Rectal smooth muscle tissue (tissue), 1 donor: ENCODE results near the gene AKR1C1.
"Not testable (repeated sequence)": the region's sequence is repeated elsewhere in the genome, so short reads cannot be mapped to it uniquely, and the experiment has no call there.

ENCODE experiments used
- H3K27ac ChIP-seq: one replicate; pipeline ENCODE4 v1.7.0; 2013; ENCODE audit warnings: low read depth, low read length, inconsistent platforms
- H3K27me3 ChIP-seq: one replicate; pipeline ENCODE4 v1.7.0; 2013; ENCODE audit warnings: low read length; ENCODE audit not compliant: control insufficient read depth, insufficient read depth
- H3K36me3 ChIP-seq: one replicate; pipeline ENCODE4 v1.7.0; 2013; ENCODE audit warnings: low read length; ENCODE audit not compliant: control insufficient read depth, insufficient read depth
- H3K4me1 ChIP-seq: one replicate; pipeline ENCODE4 v1.7.0; 2013; ENCODE audit warnings: low read length; ENCODE audit not compliant: control insufficient read depth, insufficient read depth
- H3K4me3 ChIP-seq: one replicate; pipeline ENCODE4 v1.7.0; 2013; ENCODE audit warnings: low read length
- H3K9ac ChIP-seq: one replicate; pipeline ENCODE4 v1.7.0; 2013; ENCODE audit warnings: low read length

AKR1C1 gene

DNA sequence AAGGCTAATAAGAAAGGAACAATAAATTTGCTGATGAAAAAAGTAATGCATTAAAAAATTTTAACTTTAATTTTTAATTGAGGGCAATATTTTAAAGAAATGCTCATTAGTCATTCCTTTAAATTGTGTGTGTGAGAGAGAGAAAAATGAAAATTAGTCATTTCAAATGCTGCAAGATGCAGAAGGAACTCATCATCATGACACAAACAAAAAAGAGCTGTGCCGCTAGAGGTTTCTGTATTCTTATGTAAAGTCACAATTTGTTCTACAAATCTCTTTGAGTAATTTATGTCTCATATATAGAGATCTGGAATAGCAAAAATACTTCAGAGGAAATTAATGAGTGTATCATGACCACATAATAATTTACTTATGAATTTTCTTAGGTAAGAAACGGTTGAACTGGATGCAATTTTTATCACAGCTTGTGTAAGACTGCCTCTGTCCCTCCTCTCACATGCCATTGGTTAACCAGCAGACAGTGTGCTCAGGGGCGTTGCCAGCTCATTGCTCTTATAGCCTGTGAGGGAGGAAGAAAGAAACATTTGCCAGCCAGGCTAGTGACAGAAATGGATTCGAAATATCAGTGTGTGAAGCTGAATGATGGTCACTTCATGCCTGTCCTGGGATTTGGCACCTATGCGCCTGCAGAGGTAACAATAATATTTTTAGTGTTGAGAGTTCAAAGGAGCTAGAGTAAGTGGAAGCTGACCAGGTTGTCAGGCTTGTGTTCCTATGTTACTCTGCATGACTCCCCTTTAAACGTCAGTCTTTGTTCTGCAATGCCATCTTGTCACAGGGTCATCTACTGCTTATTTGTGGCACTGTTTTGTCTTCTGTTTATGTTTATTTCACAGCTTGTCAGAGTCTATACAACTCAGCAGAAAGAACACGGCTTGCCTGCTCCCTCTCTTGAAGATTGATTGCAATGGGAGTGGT is at the start of gene AKR1C1:
AKR1C1 (plus strand) TSS at position 540 of the 939 bp plus-strand sequence; CDS start at position 570, 30 bp downstream.
- not testable (repeated sequence) for H3K4me3 ChIP-seq, H3K27me3 ChIP-seq, H3K4me1 ChIP-seq, H3K36me3 ChIP-seq, H3K27ac ChIP-seq, H3K9ac ChIP-seq

DNA sequence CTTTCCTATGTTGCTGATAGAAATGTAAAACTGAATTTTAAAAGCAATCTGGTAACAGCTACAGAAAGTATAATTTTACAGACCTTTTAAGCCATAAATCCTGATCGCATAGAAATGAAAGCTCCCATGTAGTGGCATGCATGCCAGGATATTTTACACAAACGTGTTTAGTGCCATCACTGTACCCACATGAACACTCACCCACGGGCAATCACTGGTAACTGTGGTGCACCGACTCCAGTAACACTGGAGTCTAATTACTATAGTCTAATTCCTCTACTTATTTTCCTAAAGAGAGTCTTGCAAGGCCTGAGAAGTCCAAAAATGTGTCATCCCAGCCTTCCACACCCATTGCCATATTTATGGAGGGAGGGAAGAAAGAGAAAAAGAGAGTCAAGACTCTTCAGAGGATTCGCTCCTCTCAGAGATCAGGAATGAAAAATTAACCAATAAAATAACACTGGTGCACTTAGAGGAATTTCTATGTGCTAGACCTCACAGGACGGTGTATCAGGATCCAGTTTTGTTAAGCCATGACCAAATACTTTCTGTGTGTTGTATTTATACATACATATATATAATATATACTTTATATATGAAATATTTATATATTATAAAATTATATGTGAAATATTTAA is 48.9 kb upstream of the AKR1C1 start:
- Histone ChIP-seq H3K36me3 (no peaks in the 10 kb centered on the region), H3K27me3 (no peaks in the 10 kb centered on the region), H3K9ac (no peak overlapping the region), H3K4me3 (no peak overlapping the region), H3K27ac (no peak overlapping the region), H3K4me1 (no peaks in the 10 kb centered on the region)

GRCh38 chr10:4916086-4916716 is 47.0 kb upstream of the AKR1C1 start:
- Histone ChIP-seq H3K36me3 (no peaks in the 10 kb centered on the region), H3K27ac (no peak overlapping the region), H3K4me3 (no peak overlapping the region), H3K27me3 (no peaks in the 10 kb centered on the region), H3K4me1 (no peaks in the 10 kb centered on the region), H3K9ac (no peak overlapping the region)

- no peak overlapping the region for H3K27ac ChIP-seq
- H3K4me3 ChIP-seq: no peak overlapping the region
- no peaks in the 10 kb centered on the region for H3K4me1 ChIP-seq
- no peak overlapping the region for H3K9ac ChIP-seq
- H3K27me3 ChIP-seq: no peaks in the 10 kb centered on the region
- no peaks in the 10 kb centered on the region for H3K36me3 ChIP-seq
These were observed 45.0 kb upstream of the AKR1C1 start for GRCh38 chr10:4918236-4918635.

DNA sequence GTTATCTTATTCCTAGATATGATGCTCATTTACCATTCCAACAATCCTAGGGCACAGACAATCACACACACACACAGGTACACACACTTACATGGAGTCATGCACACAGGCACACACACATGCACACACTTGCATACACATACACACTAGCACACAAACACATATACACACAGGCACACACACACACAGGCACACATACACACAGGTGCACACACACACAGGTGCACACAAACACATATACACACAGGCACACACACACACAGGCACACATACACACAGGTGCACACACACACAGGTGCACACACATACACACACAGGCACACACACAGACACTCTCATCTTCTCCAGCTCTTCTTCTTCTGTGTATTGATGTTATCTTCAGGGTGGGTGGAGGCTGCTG is 38.7 kb upstream of the AKR1C1 start:
- H3K27ac ChIP-seq, H3K27me3 ChIP-seq, H3K4me1 ChIP-seq, H3K36me3 ChIP-seq, H3K9ac ChIP-seq, H3K4me3 ChIP-seq: not testable (repeated sequence)

GRCh38 chr10:4926400-4926799 is 36.8 kb upstream of the AKR1C1 start:
- Histone ChIP-seq H3K9ac (no peak overlapping the region), H3K36me3 (no peaks in the 10 kb centered on the region), H3K4me1 (no peaks in the 10 kb centered on the region), H3K27me3 (no peaks in the 10 kb centered on the region), H3K27ac (no peak overlapping the region), H3K4me3 (no peak overlapping the region)

DNA sequence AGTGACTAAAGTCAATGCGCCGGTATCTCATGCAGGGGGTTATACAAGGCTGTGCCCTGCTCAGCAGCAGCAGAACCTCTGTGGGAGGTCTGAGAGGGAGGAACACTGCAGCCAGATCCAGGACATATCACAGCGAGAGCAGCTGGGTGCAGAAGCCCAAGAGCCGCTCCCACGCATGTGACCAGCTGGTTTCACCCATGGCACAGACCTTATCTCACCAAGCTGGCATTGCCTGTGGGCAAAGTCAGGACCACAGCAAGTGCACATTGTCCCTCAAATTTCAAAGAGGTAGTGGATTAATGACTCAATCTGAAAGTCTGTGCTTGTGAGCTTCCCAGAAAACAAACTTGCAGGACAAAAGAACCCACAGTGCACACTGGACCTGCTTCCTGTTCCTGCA is 31.6 kb upstream of the AKR1C1 start:
- no peak overlapping the region for H3K4me3 ChIP-seq
- no peaks in the 10 kb centered on the region for H3K27me3 ChIP-seq
- no peaks in the 10 kb centered on the region for H3K4me1 ChIP-seq
- H3K36me3 ChIP-seq: no peaks in the 10 kb centered on the region
- no peak overlapping the region for H3K27ac ChIP-seq
- no peak overlapping the region for H3K9ac ChIP-seq

DNA sequence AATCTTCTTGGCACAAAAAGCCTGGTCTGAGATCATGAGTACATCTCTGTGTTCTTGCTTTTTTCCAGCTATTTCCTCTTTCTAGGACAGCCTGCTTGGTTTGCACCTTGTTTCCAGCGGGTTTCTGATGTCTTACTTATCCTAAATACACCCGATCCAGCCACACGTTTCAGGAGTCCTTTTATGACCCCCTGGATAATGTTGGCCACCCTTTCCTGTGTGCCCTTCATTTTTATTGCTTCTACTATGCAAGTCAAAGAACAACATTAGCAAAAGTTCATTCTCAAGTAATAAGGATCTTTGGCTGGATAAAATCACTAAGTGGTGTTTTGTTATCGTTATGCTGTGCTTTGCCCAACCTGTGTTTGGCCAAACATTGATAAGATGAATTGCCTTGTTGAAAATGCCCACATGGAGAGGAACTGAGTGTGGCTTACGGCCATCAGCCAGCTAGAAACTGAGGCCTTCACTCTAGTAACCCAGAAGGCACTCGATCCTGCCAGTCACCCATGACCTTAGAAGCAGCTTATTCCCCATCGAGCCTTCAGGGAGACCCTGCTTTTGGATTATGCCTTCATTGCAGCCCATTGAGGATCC is 28.7 kb upstream of the AKR1C1 start:
- no peak overlapping the region for H3K4me3 ChIP-seq
- H3K27me3 ChIP-seq: no peaks in the 10 kb centered on the region
- no peak overlapping the region for H3K27ac ChIP-seq
- H3K4me1 ChIP-seq: no peaks in the 10 kb centered on the region
- no peaks in the 10 kb centered on the region for H3K36me3 ChIP-seq
- H3K9ac ChIP-seq: no peak overlapping the region

DNA sequence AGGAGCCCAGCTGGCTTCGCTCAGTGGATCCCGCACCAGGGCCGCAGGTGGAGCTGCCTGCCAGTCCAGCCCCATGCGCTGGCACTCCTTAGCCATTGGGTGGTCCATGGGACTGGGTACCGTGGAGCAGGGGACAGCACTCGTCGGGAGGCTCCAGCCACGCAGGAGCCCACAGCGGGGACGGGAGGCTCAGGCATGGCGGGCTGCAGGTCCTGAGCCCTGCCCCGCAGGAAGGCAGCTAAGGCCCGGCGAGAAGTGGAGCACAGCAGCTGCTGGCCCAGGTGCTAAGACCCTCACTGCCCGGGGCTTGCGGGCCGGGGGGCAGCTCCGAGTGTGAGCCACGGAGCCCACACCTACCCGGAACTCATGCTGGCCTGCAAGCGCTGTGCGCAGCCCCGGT is 25.9 kb upstream of the AKR1C1 start:
- H3K36me3 ChIP-seq: no peaks in the 10 kb centered on the region
- H3K27ac ChIP-seq: no peak overlapping the region
- no peaks in the 10 kb centered on the region for H3K27me3 ChIP-seq
- no peaks in the 10 kb centered on the region for H3K4me1 ChIP-seq
- no peak overlapping the region for H3K9ac ChIP-seq
- no peak overlapping the region for H3K4me3 ChIP-seq

DNA sequence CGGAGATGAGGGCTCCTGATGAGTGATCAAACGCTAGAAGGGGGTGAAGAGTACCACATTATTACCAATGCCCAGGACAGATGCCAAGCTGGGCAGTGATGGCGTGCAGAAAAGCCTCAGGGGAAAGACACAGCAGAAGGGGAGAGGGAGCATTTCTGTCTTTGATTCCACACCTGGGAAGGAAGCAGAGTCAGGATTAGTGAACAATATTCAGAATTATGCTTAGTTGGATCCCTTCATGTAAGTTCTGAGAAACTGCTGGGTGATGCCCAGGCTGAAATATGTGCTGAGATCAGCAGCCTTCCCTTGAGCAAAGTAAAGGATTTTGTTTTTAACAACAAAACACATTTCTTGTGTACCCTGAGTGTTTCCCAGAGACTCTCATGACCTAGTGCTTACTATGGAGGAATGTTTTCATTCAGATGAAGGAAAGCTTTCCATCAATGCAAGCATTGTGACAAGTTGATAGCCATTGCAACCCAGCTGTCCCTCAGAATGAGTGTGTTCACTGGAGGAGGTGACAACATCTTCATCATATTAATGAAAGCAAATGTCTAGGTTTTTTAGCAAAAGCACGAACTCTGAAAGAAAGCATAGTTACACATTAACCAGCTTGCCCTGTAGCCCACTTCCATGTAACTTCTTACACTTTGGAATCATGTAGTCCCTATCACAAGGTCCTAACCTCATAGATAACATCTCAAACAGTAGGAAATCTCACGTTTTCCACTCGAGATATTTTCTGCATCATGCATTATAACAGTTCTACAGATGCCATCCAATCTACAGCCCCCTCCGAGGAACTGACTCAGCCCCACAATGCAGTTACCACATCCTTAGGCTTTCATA is 23.8 kb upstream of the AKR1C1 start:
- Histone ChIP-seq H3K36me3 (no peaks in the 10 kb centered on the region), H3K4me3 (no peak overlapping the region), H3K27ac (no peak overlapping the region), H3K4me1 (peaks cover 3% of the 10 kb centered on the region), H3K27me3 (no peaks in the 10 kb centered on the region), H3K9ac (no peak overlapping the region)

DNA sequence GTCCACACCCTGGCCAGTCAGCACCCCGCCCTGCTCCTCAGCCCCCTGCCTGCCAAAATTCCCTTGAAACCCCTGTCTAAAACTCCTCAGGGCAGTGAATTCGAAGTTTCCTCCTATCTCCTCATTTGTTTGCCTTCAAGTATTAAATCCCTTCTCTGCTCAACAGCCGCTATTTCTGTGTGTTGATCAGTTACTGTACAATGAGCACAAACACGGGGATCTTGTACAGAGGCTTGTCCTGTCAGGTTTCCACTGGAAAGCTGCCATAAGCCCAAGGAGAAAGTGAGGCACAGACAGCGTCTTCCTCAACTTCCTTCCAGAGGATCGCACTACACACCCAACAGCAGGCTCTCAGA is 23.2 kb upstream of the AKR1C1 start:
- H3K27me3 ChIP-seq, H3K36me3 ChIP-seq, H3K9ac ChIP-seq, H3K27ac ChIP-seq, H3K4me3 ChIP-seq, H3K4me1 ChIP-seq: not testable (repeated sequence)

- H3K4me1 ChIP-seq, H3K27ac ChIP-seq, H3K4me3 ChIP-seq, H3K36me3 ChIP-seq, H3K27me3 ChIP-seq, H3K9ac ChIP-seq: not testable (repeated sequence)
These were observed 22.3 kb upstream of the AKR1C1 start for GRCh38 chr10:4940909-4941308.
